HG03280 (cell line): Measurements from ENCODE around the gene KIAA0586.
A peak's percentile ranks its signal among the peaks of the same experiment; 100 is the strongest.
"Not testable (repeated sequence)": the region's sequence is repeated elsewhere in the genome, so short reads cannot be mapped to it uniquely, and the experiment has no call there.

Experiments used
- ATAC-seq: cut with Tn5 transposase; IDR thresholded peaks from one replicate; pipeline ENCODE4 v1.9.1; 2021; ENCODE audit warnings: mild to moderate bottlenecking, moderate library complexity; ENCODE audit not compliant: unreplicated experiment

KIAA0586 gene

GRCh38 chr14:58427281-58428117 is at the start of gene KIAA0586, which contains the start of gene TIMM9:
TSS of gene KIAA0586 (plus strand) at chr14:58427719. CDS start at chr14:58428265, 546 bp downstream.
TSS of gene TIMM9 (minus strand) at chr14:58427531. CDS start at chr14:58411945, 15,586 bp downstream.
- peak; percentile 91 for ATAC-seq

DNA sequence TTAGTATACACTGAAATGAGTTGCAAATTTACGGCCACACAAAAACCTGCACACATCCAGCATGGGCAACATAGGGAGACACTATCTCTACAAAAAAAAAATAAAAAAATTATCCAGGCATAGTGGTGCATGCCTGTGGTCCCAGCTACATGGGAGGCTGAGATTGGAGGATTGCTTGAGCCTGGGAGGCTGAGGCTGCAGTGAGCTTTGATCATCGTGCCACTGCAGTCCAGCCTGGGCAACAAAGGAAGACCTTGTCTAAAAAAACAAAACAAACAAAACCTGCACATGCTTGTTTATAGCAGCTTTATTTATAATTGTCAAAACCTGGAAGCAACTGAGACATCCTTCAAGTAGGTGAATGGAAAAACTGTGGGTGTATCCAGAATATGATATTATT is 36.7 kb upstream of the KIAA0586 start:
- ATAC-seq, result no peak

DNA sequence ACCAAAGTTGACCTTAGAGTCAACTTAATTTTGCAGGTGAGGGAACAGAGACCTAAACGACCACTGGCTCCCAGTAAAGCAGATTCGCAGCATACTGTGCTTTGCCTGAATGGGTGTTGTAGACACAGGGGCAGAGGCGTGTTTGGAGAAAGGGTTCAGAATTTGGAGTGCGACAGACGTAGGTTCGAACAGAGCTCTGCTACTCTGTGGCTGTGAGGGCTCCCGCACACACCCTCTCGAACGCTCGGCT is 32.0 kb upstream of the KIAA0586 start:
- no peak for ATAC-seq

DNA sequence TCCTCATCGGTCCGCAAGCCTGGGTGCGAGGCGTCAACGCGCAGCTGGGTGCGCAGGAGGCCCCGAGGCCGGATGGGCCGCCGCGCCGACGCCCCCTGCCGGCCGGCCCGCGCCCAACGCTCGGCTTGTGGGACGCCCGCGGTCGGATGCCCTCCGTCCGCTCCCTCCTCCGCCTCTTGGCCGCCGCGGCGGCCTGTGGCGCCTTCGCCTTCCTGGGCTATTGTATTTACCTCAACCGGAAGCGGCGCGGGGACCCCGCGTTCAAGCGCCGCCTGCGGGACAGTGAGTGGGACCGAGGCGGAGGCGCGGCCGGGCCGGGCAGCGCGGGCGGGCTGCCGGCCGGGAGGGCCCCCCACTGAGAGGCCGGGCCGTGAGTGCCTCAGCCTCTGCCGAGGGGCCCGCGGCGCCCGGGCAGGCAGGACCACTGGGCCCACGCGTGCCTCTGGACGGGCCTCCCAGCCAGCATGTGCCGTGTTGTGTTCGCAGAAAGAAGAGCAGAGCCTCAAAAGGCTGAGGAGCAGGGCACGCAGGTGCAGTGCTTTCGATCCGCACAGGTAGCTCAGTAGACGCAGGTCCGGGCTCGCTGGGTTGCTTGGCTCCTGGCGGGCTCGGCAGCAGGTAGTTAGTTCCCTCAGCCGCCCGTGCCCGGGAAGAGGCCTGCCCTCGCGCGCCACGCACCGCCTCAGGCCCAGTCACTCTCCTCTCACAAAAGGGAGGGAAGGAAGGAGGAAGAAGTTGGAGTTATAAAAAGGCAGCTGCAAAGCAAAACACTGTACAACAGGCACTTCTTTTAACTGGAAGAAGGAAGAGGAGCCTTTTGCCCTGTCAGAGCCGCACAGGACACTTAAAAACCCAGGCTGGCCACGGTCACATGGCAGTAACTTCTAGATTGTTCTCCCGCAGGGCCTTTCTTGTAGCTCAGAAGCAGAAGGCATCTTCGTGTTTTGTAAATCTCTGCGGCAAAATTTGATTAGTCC is 31.4 kb upstream of the KIAA0586 start, which contains the start of gene TOMM20L:
TSS of gene TOMM20L (plus strand) at position 119 of the 977 bp plus-strand sequence. CDS start at position 147, 28 bp downstream.
- peak; percentile 97 for ATAC-seq

- no peak for ATAC-seq
Observed at GRCh38 chr14:58397156-58397555, 30.4 kb upstream of the KIAA0586 start.

DNA sequence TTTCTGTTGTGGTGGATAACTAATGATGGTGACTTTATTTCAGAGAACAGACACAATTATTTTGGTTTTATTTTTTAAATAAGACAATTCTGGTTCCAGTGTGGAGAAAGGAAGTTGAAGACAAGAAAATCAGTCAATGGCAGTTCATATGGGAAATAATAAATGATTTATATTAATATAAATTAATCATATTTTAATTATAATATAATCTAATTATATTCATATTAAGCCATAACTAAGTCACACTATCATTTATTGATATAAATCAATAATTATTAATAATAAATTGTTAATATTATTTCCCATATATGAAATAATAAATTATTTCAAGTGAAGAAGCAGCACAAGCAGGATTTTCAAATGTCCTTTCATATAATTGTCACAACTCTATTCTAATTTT is 29.0 kb upstream of the KIAA0586 start:
- ATAC-seq, result no peak

DNA sequence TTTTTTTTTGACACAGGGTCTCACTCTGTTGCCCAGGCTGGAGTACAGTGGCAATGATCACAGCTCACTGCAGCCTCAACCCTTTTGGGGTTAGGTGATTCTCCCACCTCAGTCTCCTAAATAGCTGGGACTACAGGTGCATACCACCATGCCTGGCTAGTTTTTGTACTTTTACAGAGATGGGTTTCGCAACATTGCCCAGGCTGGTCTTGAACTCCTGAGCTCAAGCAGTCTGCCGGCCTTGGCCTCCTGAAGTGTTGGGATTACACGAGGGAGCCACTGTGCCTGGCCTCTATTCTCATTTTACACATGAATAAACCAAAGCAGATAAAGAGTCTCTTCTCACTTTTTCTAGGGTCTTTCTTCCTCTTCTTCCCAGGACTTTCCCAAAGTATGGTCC is 28.6 kb upstream of the KIAA0586 start:
- no peak for ATAC-seq

GRCh38 chr14:58401587-58401986 is 25.9 kb upstream of the KIAA0586 start:
- no peak for ATAC-seq

- ATAC-seq, result no peak
Observed at GRCh38 chr14:58408681-58409215, 18.8 kb upstream of the KIAA0586 start.

- ATAC-seq, result no peak
Observed at GRCh38 chr14:58414845-58415244, 12.7 kb upstream of the KIAA0586 start.

DNA sequence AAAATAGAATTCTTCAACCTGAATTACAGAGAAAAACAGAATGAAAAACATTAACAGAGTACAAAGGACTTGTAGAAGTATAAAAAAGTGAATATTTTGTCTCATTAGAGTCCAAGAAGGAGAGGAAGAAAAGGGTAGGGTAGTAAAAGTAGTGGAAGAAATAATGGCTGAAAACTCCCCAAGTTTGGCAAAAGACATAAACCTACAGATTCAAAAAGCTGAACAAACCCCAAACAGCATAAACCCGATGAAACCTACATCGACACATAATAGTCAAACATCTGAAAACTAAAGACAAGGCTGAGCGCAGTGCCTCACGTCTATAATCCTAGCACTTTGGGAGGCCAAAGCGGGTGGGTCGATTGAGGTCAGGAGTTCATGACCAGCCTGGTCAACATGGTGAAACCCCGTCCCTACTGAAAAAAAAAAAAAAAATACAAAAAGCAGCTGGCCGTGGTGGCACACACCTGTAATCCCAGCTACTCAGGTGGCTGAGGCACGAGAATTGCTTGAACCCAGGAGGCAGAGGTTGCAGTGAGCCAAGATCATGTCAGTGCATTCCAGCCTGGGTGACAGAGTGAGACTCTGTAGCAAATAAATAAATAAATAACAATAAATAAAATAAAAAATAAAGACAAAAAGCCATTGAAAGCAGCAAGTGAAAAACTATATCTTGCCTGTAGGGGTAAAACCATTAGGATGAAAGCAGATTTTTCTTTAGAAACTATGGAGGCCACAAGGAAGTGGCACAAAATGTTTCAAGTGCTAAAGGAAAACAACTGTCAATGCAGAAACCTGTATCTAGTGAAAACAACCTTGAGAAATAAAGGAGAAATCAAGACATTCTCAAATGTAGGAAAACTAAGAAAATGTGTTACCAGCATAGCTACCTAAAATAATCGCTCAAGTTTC is 11.6 kb upstream of the KIAA0586 start:
- ATAC-seq, result no peak

DNA sequence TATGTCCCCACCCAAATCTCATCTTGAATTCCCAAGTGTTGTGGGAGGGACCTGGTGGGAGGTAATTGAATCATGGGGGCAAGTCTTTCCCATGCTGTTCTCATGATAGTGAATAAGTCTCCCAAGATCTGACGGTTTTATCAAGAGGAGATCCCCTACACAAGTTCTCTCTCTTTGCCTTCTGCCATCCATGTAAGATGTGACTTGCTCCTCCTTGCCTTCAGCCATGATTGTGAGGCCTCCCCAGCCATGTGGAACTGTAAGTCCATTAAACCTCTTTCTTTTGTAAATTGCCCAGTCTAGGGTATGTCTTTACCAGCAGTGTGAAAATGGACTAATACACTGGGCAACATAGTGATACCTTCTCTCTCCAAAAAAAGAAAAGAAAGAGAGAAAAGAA is 10.6 kb upstream of the KIAA0586 start:
- ATAC-seq, result not testable (repeated sequence)

DNA sequence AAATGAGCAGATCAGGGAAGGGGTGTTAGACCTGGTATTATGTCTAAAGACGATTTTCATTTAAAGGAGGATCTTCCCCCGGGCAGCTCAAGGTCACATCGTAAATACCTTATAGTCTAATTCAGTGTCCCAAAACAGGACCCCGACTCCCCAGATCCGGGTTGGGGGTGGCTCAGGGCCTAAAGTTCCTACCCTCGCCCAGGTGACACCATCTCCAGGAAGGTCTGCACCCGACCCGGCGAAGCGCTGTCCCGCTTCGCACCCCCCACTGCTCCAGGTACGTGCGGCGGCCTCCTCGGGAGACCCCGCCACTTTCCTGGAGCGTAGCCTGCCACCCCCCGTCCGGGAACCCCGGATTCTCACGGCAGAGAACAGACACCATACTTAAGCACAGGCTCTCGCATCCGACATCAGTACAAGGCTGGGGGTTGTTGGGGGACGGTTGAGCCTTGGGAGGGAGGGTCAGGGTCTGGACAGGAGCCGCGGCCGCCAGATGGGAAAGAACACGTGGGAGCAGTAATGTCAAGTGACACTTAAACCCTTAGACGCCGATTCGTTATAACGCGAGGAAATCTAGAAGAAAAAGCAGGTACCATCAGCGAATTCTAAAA is 744 bp upstream of the KIAA0586 start:
- ATAC-seq, result peak; percentile 35

DNA sequence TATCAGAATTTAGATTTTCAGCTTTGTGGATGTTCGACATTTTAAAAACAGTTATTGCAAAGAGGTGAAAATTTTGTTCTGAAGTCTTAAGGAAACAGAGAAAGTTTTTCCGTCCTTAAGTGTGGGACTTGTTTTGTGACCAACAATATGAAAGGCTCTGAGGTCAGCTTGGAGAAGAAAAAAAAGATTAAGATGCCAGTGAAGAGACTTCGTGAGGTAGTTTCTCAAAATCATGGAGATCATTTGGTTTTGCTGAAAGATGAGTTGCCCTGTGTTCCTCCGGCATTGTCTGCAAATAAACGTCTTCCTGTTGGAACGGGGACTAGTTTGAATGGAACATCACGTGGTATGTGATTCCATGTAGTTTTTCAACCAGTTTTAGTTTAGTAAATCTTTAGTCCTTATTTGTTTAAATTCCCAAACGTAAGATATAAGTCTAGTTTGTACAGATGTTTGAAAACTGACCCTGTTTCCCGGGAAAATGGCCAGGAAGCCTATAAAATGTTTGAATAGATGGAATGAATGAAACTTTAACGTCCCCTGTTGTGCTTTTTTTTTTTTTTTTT is 682 bp downstream of the KIAA0586 start:
- ATAC-seq, result no peak

- no peak for ATAC-seq
Observed at GRCh38 chr14:58430156-58430555, 2.6 kb downstream of the KIAA0586 start.

DNA sequence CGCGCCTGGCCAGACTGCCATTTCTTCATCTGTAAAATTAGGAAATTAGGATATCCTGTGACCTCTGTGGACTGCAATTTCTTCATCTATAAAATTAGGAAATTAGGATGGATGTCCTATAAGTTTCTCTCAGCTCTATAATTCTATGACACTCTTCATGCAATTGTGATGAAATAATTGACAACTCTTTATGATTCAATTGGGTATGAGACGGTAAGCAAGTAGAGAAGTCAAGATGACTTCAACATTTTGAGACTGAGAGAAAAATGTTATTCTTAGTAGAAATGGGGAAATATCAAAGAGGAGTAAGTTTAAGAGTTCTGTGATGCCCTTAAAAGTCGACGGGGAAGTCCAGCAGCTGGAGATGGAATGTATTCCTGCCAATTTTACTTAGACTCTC is 12.0 kb downstream of the KIAA0586 start:
- no peak for ATAC-seq

DNA sequence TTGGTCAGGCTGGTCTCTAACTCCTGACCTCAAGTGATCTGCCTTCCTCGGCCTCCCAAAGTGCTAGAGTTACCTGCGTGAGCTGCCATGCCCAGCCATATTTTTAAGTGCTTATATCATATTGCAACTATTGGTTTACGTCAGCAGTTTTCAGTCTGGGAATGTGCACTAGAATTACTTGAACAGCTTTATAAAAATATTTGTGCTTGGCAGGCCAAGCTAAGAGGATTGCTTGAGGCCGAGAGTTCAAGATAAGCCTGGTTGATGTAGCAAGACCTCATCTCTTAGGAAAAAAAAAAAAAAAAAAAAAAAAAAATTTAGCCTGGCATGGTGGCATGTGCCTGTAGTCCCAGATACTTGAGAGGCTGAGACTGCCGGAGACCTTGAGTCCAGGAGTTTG is 17.1 kb downstream of the KIAA0586 start:
- ATAC-seq, result no peak

GRCh38 chr14:58455593-58456265 is 28.2 kb downstream of the KIAA0586 start:
- no peak for ATAC-seq

DNA sequence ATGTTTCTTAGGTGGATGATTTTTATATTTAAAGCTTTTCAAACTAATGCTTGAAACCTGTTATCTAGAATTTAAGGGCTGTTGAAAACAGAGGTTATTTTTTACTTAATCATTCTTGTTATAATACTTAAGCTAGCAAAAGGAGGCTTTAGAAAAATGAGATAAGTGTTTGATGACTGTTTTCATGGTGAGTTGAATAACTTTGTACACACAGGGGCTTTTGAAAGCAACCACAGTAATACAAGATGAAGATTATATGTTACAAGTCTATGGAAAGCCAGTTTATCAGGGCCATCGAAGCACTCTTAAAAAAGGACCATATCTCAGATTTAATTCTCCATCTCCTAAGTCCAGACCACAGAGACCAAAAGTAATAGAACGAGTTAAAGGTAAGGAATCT is 33.3 kb downstream of the KIAA0586 start:
- ATAC-seq, result no peak
